WERI-Rb-1 (cell line): ENCODE data around the gene MXRA8.

Experiments used
- DNase-seq: peaks from one replicate; pipeline ENCODE4 v3.0.0-alpha.2; 2020
- H3K27ac ChIP-seq: fragments of 250-450 bp; sonication (Bioruptor Pico); 2 replicates; pipeline ENCODE4 v1.5.1; 2020; ENCODE audit warnings: mild to moderate bottlenecking, moderate library complexity
- H3K27me3 ChIP-seq: fragments of 250-450 bp; sonication (Bioruptor Pico); 2 replicates; pipeline ENCODE4 v1.5.1; 2021; ENCODE audit warnings: mild to moderate bottlenecking, low read depth, moderate library complexity; ENCODE audit not compliant: insufficient read depth, severe bottlenecking
- H3K36me3 ChIP-seq: fragments of 250-450 bp; sonication (Bioruptor Pico); 2 replicates; pipeline ENCODE4 v1.5.1; 2020; ENCODE audit warnings: mild to moderate bottlenecking, moderate library complexity
- H3K4me3 ChIP-seq: 2 replicates; pipeline ENCODE4 v1.5.1; 2011; ENCODE audit warnings: low read depth, mild to moderate bottlenecking, control low read depth, low read length
- H3K9me3 ChIP-seq: fragments of 250-450 bp; sonication (Bioruptor Pico); 2 replicates; pipeline ENCODE4 v1.5.1; 2021; ENCODE audit warnings: mild to moderate bottlenecking, moderate library complexity; ENCODE audit not compliant: severe bottlenecking
- TF ChIP-seq, protein P1 (sequence below): IDR thresholded peaks from 2 replicates; pipeline ENCODE4 v1.5.1; 2011; ENCODE audit warnings: low read depth, mild to moderate bottlenecking, control low read depth, inconsistent platforms, low read length

Gene MXRA8

DNA sequence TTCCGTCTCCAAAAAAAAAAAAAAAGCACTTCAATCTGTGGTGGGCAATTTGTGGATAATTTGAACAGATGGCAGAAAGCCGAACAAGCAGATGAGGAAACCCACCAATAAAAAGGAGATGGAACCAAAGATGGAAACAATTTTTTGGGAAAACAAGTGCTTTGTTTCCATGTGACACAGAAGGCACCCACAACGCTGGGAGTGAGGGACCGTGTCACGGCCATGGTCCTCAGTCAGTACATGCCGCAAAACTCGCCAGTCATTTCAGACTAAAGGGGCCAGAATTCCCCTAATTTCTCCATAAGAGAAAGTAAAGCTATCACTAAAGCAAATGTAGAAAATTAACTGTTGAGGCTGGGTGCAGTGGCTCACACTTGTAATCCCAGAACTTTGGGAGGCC, 35.8 kb upstream of the MXRA8 start:
- no peaks in the 10 kb centered on the region for H3K9me3 ChIP-seq

DNA sequence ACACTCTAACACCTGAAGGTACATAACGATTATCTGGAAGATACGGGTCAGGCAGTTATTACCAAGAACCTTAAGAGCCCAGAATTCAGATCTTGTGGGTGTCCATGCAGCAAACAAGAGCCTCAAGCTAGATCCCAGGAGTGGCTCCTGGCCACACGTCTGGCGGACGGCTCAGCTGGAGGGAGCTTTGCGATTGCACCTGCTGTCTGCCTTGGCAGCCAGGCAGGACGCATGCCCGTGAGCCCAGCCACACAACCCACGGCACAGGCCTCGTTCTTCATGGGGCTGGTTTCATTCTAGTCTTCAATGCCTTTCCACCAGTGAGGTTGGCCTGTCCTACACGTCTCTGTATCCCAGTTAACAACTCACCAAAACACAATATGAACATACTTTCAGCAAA, 35.1 kb upstream of the MXRA8 start:
- no peaks in the 10 kb centered on the region for H3K27me3 ChIP-seq
- TF ChIP-seq, protein P1, sequence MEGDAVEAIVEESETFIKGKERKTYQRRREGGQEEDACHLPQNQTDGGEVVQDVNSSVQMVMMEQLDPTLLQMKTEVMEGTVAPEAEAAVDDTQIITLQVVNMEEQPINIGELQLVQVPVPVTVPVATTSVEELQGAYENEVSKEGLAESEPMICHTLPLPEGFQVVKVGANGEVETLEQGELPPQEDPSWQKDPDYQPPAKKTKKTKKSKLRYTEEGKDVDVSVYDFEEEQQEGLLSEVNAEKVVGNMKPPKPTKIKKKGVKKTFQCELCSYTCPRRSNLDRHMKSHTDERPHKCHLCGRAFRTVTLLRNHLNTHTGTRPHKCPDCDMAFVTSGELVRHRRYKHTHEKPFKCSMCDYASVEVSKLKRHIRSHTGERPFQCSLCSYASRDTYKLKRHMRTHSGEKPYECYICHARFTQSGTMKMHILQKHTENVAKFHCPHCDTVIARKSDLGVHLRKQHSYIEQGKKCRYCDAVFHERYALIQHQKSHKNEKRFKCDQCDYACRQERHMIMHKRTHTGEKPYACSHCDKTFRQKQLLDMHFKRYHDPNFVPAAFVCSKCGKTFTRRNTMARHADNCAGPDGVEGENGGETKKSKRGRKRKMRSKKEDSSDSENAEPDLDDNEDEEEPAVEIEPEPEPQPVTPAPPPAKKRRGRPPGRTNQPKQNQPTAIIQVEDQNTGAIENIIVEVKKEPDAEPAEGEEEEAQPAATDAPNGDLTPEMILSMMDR: no peak
- H3K4me3 ChIP-seq: no peak overlapping the region
- no peaks in the 10 kb centered on the region for H3K9me3 ChIP-seq
- no peak overlapping the region for H3K27ac ChIP-seq
- no peak for DNase-seq
- peaks cover 95% of the 10 kb centered on the region for H3K36me3 ChIP-seq

More for the DNA sequence above, 35.8 kb upstream of the MXRA8 start:
- no peak overlapping the region for H3K27ac ChIP-seq
- H3K4me3 ChIP-seq: no peak overlapping the region
- H3K27me3 ChIP-seq: no peaks in the 10 kb centered on the region
- DNase-seq: no peak
- H3K36me3 ChIP-seq: peaks cover 89% of the 10 kb centered on the region
- TF ChIP-seq, protein P1: no peak

DNA sequence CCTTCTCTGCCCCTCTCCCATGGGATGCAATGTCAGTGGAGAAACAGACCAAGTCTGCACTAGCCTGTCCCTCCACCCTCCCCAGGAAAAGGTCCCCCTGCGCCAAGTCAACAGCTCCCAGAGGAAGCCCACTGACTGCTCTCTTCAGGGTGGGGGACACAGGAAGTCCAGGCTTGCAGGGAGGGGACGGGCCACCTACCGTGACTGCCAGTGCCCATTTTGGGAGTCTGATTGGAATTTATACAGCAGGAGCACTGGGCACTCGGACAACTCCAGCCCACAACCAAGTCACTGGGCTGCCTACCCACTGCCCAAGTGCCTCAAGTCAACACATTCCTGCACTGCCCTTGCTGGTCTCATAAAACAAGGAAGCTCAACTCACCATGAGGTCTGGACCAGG, 34.7 kb upstream of the MXRA8 start:
- no peaks in the 10 kb centered on the region for H3K9me3 ChIP-seq
- TF ChIP-seq, protein P1: no peak
- no peak overlapping the region for H3K27ac ChIP-seq
- H3K4me3 ChIP-seq: no peak overlapping the region
- H3K27me3 ChIP-seq: no peaks in the 10 kb centered on the region
- no peak for DNase-seq
- peaks cover 95% of the 10 kb centered on the region for H3K36me3 ChIP-seq

DNA sequence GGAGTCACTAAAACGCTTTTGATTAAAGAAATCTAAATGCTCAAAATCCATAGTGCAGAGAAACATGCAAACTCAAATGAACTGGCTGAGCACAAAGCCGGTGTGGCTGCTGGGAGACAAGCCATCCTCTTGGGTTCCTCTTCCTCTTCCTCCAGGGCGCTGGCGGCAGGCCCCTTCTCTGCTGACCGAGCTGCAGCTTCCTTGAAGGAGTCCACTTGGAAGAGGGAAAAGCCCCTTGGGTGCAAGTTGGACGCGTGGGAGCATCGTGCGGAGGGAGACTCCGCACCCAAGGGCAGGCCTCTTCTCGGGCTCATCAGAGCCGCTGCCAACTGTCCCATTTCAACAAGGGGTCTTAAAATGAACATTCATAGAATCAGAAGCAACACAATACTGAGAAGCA, 32.9 kb upstream of the MXRA8 start:
- H3K27me3 ChIP-seq: no peaks in the 10 kb centered on the region
- TF ChIP-seq, protein P1: no peak
- peaks cover 98% of the 10 kb centered on the region for H3K36me3 ChIP-seq
- no peak overlapping the region for H3K4me3 ChIP-seq
- no peak for DNase-seq
- H3K27ac ChIP-seq: no peak overlapping the region
- no peaks in the 10 kb centered on the region for H3K9me3 ChIP-seq

DNA sequence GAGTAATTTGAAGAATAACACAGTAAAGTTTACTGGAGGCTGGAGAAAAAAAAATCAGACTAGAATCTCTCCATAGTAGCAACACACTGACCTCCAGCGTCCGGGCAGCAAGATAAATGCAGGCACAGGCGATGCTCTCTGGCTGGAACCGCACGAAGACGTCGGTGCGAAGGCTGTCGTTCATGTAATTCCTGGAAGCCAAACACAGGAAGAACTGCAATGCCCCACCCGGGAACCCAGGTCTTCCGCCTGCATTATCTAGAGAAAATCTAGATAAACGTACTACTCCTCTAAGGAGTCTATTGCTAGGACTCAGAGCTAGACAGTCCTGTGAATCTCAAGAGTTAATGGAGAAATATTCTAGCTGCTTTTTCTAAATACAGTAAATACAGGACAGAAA, 32.3 kb upstream of the MXRA8 start:
- TF ChIP-seq, protein P1: no peak
- peaks cover 98% of the 10 kb centered on the region for H3K36me3 ChIP-seq

DNA sequence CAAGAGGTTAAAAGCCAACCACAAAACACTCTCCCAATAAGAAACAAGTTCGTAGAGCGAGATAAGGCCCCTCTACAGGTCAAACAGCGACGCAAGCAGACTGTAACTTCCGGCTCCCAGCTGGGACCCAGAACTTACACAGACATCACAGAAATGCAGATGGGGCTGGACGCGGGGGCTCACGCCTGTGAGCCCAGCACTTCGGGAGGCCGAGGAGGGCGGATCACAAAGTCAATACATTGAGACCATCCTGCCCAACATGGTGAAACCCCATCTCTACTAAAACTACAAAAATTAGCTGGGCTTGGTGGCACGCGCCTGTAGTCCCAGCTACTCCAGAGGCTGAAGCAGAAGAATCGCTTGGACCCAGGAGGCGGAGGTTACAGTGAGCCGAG, 29.7 kb upstream of the MXRA8 start:
- H3K27ac ChIP-seq: no peak overlapping the region
- TF ChIP-seq, protein P1: no peak

More for the DNA sequence above, 32.3 kb upstream of the MXRA8 start:
- Histone ChIP-seq H3K4me3 (no peak overlapping the region), H3K27me3 (no peaks in the 10 kb centered on the region), H3K9me3 (no peaks in the 10 kb centered on the region), H3K27ac (no peak overlapping the region)
- DNase-seq: no peak

More for the DNA sequence above, 29.7 kb upstream of the MXRA8 start:
- no peaks in the 10 kb centered on the region for H3K9me3 ChIP-seq
- DNase-seq: no peak
- no peak overlapping the region for H3K4me3 ChIP-seq
- peaks cover 84% of the 10 kb centered on the region for H3K36me3 ChIP-seq
- H3K27me3 ChIP-seq: no peaks in the 10 kb centered on the region
